ENCODE measurements around the gene MMP15.

MMP15 gene

DNA sequence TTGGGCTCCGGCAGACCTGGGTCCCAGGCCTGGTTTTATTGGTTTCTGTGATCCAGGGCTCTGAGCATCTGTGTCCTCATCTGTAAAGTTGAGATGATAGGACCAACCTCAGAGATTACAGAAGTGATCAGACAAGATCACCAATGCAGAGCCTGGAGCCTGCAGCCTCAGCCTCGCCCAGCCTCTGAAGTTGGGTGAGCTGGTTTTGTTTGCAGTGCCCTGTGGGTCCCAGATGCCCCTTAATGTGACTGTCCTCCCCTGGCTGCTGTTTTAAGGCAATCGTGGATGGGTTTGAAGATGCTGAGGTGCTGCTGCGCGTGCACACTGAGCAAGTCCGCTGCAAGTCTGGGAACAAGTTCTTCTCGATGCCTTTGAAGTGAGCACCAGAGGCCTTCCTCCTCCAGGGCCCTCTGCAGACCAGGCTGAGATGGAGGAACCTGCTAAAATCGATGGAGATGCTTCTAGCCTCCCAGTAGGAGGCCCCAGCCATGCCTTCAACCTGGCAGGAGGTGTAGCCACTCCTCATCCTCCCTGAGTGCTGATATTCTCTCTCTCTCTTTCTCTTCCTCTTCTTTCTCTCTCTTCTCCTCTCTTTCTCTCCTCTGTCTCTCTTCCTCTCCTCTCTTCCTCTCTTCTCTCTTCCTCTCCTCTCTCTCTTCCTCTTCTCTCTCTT is 5.6 kb upstream of the MMP15 start:
- H3K9me3 Mint-ChIP-seq, result no peaks in the 10 kb centered on the region
- ATAC-seq (replicated peaks) (peak in 1 of 2 donors; percentile 8), DNase-seq (no peak)
- H3K4me1 Mint-ChIP-seq, result peaks cover 12 to 14% of the 10 kb centered on the region in 2 donors
- peaks cover 6 to 7% of the 10 kb centered on the region in 2 donors for H3K36me3 Mint-ChIP-seq
- H3K27me3 Mint-ChIP-seq, result peaks cover 15 to 21% of the 10 kb centered on the region in 2 donors
- H3K4me3 Mint-ChIP-seq, result no peak overlapping the region
- H3K27ac Mint-ChIP-seq, result no peak overlapping the region

DNA sequence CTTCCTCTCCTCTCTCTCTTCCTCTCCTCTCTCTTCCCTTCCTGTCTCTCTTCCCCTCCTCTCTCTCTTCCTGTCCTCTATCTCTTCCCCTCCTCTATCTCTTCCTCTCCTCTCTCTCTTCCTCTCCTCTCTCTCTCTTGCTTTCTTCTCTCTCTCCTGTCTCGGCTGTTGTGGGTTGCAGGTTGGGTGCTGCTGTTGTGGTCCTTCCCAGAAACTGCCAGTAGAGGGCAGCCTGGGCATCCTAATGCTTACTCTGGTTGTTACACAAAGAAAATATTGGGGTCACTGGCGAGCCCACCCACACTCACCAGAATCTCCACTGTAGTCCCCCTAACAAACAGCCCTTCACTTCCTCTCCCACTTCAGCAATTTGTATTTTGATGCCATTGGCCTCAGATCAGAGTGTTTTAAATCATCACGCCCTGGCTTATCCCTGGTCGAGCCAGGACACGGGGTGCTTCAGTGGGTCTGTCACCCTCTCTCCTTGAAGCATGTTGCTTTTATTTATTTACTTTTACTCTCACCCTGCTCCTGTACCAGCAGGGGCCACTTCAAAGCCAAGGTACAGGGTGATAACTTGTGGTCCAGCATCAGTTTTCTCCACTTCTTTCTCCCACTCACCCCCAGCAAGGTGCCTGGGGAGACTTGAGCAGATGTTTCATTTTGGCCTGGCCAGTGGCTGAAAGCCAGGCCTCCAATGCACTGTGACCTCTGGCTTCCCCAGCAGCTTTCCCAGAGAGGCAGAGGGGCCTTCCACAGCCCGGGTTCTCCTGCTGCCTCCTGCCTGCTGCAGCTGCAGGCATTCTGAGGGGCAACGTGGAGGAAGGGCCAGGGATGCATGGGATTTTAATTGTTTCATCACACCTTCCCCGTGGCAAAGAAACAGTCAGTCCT is 4.7 kb upstream of the MMP15 start:
- Mint-ChIP-seq H3K27ac (no peak overlapping the region), H3K36me3 (peaks cover 6 to 7% of the 10 kb centered on the region in 2 donors), H3K4me3 (no peak overlapping the region), H3K27me3 (peaks cover 18 to 23% of the 10 kb centered on the region in 2 donors), H3K4me1 (peaks cover 13 to 18% of the 10 kb centered on the region in 2 donors), H3K9me3 (no peaks in the 10 kb centered on the region)
- DNase-seq (no peak), ATAC-seq (replicated peaks) (peak; percentile 54 to 69)

DNA sequence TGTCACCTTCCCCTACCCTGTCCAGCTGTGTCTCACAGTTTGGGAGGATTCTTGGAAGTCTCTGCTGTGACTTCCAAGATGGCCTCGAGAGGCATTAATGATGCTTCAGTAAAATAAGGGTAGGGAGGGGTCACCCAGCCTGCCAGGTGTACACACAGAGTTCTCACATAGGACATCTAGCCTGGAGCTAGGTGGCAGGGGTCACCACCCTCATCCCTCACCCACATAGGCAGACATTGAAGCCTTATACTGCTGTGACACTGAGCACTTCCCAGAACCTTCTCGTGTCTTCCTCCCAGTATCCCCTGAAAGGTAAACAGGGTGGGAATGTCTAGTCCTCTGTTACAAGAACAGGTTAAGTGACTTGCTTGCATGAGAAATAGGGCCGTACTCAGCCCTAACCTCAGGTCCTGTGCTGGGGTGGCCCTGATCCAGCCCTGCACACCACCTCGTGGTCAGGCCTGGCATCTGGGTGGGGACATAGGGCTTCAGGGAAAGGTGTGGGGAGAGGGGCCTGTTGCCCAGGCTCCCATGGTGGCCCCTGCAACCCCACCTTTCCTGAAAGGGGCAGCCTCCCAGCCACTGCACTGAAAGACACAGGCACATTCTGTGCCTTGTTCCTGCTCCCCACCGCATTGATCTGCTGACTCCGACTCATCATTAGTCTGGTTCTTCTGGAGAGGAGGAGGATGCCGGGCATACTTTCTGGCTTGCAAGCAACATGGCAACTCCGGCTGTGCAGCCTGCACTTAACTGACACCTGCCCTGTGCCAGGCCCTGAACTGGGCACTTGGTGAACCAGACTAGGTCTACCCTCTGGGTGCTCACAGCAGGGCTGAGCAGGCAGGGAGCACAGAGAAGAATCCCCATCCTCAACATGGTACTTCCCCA is 3.6 kb upstream of the MMP15 start:
- DNase-seq (no peak), ATAC-seq (replicated peaks) (no peak)
- Mint-ChIP-seq H3K36me3 (peaks cover 6 to 7% of the 10 kb centered on the region in 2 donors), H3K9me3 (no peaks in the 10 kb centered on the region), H3K4me3 (no peak overlapping the region), H3K27me3 (peaks cover 23% of the 10 kb centered on the region in 2 donors), H3K4me1 (peaks cover 13 to 18% of the 10 kb centered on the region in 2 donors), H3K27ac (no peak overlapping the region)

DNA sequence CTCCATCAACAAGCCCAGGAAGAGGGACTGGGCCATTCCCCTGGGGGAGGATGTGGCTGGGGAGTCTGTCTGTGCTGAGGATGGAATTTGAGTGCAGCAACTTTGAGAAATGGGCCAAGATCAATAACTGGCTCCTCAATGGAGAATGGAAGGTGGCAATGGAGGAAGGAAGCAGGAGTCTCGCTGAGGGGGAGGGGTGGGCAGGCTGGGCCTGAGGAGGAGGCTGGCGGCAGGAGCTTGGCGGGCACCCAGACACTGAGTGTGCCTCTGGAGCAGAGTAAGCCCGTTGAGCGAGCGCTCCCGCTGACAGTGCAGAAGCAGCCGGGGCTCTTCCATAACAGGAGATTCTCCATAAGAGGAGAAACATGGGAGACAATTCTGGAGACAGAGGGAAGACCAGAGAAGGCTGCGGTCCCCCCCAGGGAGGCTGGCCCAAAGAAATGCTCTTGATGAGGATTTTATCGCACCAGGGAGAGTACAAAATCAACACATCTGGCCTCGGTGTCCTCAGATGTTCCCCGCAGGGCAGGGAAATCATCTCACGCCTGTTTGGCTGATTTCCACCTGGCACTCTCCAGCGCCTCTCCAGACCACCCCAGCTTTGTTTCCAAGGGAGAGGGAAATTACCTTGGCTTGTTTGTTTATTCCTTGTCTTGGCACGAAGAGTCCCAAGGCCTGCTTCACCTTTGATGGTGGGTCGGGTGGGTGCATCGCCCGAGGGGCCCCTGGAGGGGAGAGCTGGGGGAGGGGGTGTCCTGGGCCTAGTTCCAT is 2.8 kb upstream of the MMP15 start:
- ATAC-seq (replicated peaks), result no peak
- no peak for DNase-seq
- H3K9me3 Mint-ChIP-seq, result no peaks in the 10 kb centered on the region
- no peak overlapping the region for H3K27ac Mint-ChIP-seq
- H3K36me3 Mint-ChIP-seq, result peaks cover 6 to 7% of the 10 kb centered on the region in 2 donors
- peaks cover 13 to 18% of the 10 kb centered on the region in 2 donors for H3K4me1 Mint-ChIP-seq
- H3K27me3 Mint-ChIP-seq, result peaks cover 26% of the 10 kb centered on the region in 2 donors
- no peak overlapping the region for H3K4me3 Mint-ChIP-seq

DNA sequence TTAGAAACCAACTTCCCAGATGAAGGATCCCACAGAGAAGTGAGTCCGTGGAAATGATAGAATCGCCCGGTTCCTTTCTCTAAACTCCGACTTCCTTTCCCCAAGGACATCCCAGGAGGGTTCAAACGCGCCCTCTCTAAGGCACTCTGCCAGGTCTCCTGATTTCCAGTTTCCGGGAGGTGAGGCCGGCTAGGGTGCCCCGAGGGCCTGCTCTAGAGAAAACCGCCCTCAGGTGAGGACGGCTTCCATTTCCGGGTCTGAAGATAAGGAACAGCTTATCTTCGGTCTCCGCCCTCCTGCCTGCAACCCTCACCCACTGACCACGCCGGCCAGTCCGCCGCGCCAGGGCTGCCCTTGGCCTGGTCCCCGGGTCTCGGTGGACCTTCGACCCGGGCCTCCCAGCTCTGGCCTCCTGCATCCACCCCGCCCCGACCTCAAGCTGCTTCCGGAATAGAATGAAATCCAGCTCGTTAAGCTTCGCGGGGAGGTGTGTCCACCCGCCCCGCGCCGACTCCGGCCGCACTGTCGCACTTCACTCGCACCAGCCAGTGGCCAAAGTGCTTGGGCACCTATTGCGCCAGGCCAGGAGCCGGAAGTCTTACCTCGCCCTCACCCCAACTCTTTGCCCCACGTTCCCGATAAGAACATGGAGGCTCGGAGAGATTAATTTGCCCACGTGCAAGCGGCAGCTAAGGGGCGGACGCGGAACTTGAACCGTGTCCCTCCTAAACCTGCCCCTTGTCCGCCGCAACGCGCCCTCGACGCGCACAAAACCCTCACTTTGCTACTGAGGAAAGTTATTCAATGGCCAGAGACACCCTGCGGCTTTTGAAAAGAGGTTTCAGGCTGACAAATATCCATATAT is 836 bp upstream of the MMP15 start:
- H3K4me3 Mint-ChIP-seq, result peak overlapping the region; percentile 79 to 83
- H3K27me3 Mint-ChIP-seq, result peaks cover 42 to 46% of the 10 kb centered on the region in 2 donors
- H3K27ac Mint-ChIP-seq, result peak overlapping the region; percentile 39
- DNase-seq (no peak), ATAC-seq (replicated peaks) (no peak)
- H3K4me1 Mint-ChIP-seq, result peaks cover 13 to 18% of the 10 kb centered on the region in 2 donors
- H3K36me3 Mint-ChIP-seq, result peaks cover 3 to 4% of the 10 kb centered on the region in 2 donors
- no peaks in the 10 kb centered on the region for H3K9me3 Mint-ChIP-seq

DNA sequence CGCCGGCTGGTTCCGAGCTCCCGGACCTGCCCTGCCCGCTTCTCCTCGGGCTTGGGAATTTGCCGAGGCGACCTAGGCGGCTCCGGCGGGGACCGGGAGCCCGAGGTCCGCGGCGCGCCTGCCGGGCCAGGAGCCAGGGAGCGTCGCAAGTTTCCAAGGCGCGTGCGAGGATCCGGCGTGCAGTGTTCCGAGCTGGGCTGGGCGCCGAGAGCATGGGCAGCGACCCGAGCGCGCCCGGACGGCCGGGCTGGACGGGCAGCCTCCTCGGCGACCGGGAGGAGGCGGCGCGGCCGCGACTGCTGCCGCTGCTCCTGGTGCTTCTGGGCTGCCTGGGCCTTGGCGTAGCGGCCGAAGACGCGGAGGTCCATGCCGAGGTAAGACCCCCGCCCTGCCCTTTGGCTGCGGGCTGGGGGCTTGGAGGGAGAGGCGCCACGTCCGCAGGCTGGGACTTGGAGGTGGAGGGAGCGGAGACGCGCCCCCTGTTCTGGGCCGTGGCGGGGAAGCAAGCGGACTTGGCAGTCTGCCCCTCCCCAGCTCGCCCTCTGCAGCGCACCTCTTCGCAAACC is 668 bp downstream of the MMP15 start:
- peak overlapping the region; percentile 46 to 67 for H3K4me3 Mint-ChIP-seq
- peaks cover 9 to 11% of the 10 kb centered on the region in 2 donors for H3K4me1 Mint-ChIP-seq
- ATAC-seq (replicated peaks), result peak; percentile 19 to 20
- H3K36me3 Mint-ChIP-seq, result peaks cover 3% of the 10 kb centered on the region in 2 donors
- H3K27me3 Mint-ChIP-seq, result peaks cover 46 to 49% of the 10 kb centered on the region in 2 donors
- H3K9me3 Mint-ChIP-seq, result no peaks in the 10 kb centered on the region
- DNase-seq, result no peak
- no peak overlapping the region for H3K27ac Mint-ChIP-seq

DNA sequence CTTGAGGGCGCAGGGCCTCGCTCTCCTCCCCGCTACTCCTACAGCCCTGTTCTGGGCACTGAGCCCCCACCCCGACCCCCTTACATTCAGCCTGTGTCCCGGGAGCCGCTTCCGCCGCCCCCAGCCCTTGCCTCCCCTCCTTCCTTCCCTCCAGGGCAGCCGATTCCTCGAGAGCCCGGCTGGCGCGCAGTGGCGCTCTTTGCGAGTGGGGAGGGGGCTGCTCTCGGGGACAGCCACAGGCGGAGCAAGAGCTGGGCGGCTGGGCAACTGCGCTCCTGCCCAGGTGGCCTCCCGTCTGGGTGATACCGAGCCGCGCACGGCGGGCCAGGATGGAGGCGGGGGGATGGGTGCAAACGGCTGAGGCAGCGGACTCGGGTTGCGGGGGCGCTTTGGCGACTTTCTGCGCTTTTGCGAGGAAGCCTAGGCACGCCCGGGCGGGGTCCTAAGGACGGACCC is 1.2 kb downstream of the MMP15 start:
- ATAC-seq (replicated peaks) (no peak), DNase-seq (no peak)
- Mint-ChIP-seq H3K4me1 (peaks cover 9 to 11% of the 10 kb centered on the region in 2 donors), H3K9me3 (no peaks in the 10 kb centered on the region), H3K4me3 (peak overlapping the region; percentile 46 to 67), H3K27me3 (peaks cover 46 to 49% of the 10 kb centered on the region in 2 donors), H3K36me3 (peaks cover 0 to under 1% of the 10 kb centered on the region in 2 donors), H3K27ac (no peak overlapping the region)

DNA sequence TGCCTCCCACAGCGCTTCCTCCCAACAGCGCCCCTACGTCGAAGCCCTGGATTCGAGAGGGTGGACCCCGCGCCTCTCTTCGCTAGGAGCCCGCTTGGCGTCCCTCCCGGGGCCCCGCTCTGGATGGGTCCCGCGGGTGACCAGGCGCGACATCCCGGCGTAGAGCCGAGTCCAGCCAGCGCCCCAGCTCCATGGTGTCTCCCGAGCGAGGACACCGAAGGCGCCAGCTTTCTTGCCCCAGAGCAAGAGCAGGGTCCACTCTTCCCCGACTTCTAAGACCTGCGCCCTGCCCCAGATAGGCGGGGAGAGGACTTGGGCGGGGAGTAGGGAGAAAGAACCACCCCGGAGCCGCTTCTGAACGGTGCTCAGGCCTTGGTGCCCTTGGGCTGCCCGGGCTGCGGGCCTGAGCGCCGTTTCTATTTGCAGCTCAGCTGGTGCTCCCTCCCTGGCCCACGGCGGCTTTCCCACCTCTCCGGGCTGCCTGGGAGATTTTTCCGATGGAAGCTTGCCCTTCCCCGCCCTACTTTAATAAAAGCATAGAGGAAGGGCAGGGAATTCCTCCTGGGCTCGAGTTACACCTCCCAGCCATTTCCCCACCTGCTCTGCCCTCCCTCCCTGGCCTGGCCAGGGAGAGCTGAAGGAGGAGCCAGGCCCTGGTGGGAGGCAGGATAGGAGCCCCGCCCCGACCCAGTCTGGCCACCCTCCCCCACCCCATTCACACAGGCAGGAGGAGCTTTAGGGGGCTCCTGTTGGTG is 1.8 kb downstream of the MMP15 start:
- H3K9me3 Mint-ChIP-seq, result no peaks in the 10 kb centered on the region
- H3K36me3 Mint-ChIP-seq, result no peaks in the 10 kb centered on the region
- no peak overlapping the region for H3K27ac Mint-ChIP-seq
- H3K4me3 Mint-ChIP-seq, result no peak overlapping the region
- H3K4me1 Mint-ChIP-seq, result peaks cover 9% of the 10 kb centered on the region in 2 donors
- DNase-seq, result no peak
- ATAC-seq (replicated peaks), result no peak
- peaks cover 45 to 49% of the 10 kb centered on the region in 2 donors for H3K27me3 Mint-ChIP-seq

DNA sequence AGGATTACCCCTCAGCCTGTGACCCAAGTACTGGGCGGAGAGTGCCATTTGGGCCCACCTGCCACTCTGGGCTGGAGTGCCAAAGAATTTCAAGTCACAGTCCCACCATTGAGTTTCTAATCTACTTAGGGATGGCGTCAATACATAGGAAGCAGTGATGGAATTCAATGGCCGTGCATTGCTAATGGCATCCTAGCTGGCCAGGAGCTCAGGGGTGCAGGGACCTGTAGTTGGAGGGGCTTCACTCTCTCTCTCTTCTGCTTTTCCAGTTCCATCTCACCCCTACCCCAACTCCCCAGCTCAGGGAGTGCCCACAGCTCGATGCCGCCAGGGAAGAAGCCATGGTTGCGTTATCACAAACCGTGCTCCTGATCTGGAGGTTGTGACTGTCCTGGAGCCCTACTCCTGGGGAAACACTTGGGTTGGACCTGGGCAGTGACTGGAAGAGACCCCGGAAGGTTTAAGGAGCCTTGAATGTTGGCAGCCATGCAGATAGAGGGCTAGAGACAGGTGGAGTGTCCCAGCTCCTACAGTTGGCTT is 2.4 kb downstream of the MMP15 start:
- DNase-seq (no peak), ATAC-seq (replicated peaks) (no peak)
- H3K36me3 Mint-ChIP-seq, result no peaks in the 10 kb centered on the region
- no peak overlapping the region for H3K4me3 Mint-ChIP-seq
- H3K27ac Mint-ChIP-seq, result no peak overlapping the region
- H3K9me3 Mint-ChIP-seq, result no peaks in the 10 kb centered on the region
- peaks cover 42 to 49% of the 10 kb centered on the region in 2 donors for H3K27me3 Mint-ChIP-seq
- peaks cover 7 to 9% of the 10 kb centered on the region in 2 donors for H3K4me1 Mint-ChIP-seq

DNA sequence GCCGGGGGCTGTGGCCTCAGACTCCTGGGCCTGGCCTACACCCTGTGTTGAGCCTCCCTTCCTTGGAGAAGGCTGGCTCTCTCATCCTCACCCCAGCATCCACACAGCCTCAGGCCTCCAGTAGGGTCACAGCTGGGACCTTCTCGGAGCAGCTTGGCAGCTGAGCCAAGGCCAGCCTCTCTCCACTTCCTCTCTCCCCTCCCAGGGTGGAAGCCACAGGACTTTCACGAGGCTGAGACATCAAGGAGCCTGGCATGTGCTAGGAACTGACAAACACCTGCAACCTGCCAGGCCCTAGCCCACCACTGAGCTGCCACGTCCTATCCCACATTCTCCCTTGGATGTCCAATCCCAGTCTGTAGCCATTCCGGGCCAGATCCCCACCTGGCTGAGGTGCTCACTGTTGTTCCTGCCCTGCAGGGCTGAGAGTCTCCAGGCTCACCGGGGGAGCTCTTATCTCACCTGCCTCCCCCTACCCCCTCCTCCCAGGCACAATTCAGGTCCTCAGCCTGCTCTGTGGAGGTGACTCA is 3.1 kb downstream of the MMP15 start:
- H3K36me3 Mint-ChIP-seq, result no peaks in the 10 kb centered on the region
- peaks cover 40 to 48% of the 10 kb centered on the region in 2 donors for H3K27me3 Mint-ChIP-seq
- H3K27ac Mint-ChIP-seq, result no peak overlapping the region
- H3K4me3 Mint-ChIP-seq, result no peak overlapping the region
- ATAC-seq (replicated peaks) (no peak), DNase-seq (no peak)
- H3K4me1 Mint-ChIP-seq, result peaks cover 7 to 9% of the 10 kb centered on the region in 2 donors
- no peaks in the 10 kb centered on the region for H3K9me3 Mint-ChIP-seq

DNA sequence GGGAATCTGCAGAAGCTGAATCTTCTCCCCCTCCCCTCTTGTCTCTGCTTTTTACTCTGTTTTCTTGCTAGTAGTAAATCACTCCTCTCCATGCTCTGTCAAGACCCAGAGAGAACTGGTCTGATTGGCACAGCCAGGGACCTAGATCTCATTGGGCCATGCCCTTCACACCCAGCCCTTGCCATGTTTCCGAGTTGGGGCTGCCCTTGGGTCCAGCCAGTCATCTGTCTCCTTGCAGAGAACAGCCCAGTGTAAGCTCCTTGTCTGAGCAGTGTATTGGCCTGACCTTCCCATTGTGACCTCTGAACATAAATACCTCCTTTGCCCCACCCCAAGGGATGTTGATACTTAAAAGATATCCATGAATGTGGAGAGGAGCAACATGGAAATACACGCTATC is 3.9 kb downstream of the MMP15 start:
- H3K4me3 Mint-ChIP-seq, result no peak overlapping the region
- no peak for DNase-seq
- no peak overlapping the region for H3K27ac Mint-ChIP-seq
- peaks cover 32 to 40% of the 10 kb centered on the region in 2 donors for H3K27me3 Mint-ChIP-seq
- H3K9me3 Mint-ChIP-seq, result no peaks in the 10 kb centered on the region
- no peak for ATAC-seq (replicated peaks)
- no peaks in the 10 kb centered on the region for H3K36me3 Mint-ChIP-seq
- peaks cover 7 to 9% of the 10 kb centered on the region in 2 donors for H3K4me1 Mint-ChIP-seq

All from stimulated activated naive B cell treated with anti-CD40 and anti-IgM and Interleukin-4, amounts not matched to agents 10 μg/mL and 1 μg/mL and 100 μg/mL, for 72 hours (primary cell).